Heart left ventricle (tissue), 16 donors: ENCODE data around the gene CCDC117. TPM values are rescaled to one million over a fixed set of nuclear protein-coding genes. Genes with fewer than 3 reads are reported as not detected.
A peak's percentile ranks its signal among the peaks of the same experiment; 100 is the strongest.

ENCODE experiments used
- ATAC-seq, 4 donors: fragments of 200-7000 bp; cut with Tn5 transposase; one replicate each; pipeline ENCODE4 v1.9.1; 2020 to 2022; ENCODE audit warnings: moderate library complexity in 4 of 4, mild to moderate bottlenecking in 3 of 4, moderate number of reproducible peaks in 1 of 4
- DNase-seq, 5 donors: peaks; one replicate each; pipeline ENCODE4 v3.0.0-alpha.2; 2020
- H3K27ac ChIP-seq, 12 donors: fragments of 200-600 bp; sonication (generic) in 4 of 12; one replicate each; pipeline versions ENCODE4 v1.5.0 to v1.8.0; 2016 to 2022; ENCODE audit warnings: mild to moderate bottlenecking in 2 of 12
- H3K27me3 ChIP-seq, 9 donors: fragments of 200-600 bp; sonication (generic) in 2 of 9; one replicate each; pipeline versions ENCODE4 v1.5.1 to v1.8.0; 2016 to 2022; ENCODE audit warnings: mild to moderate bottlenecking in 3 of 9
- H3K36me3 ChIP-seq, 9 donors: fragments of 200-600 bp; sonication (generic) in 2 of 9; one replicate each; pipeline versions ENCODE4 v1.5.0 to v1.8.0; 2018 to 2022; ENCODE audit warnings: mild to moderate bottlenecking in 2 of 9
- H3K4me1 ChIP-seq, 12 donors: fragments of 200-600 bp; sonication (generic) in 4 of 12; one replicate each; pipeline versions ENCODE4 v1.5.0 to v1.8.0; 2016 to 2022; ENCODE audit warnings: mild to moderate bottlenecking in 3 of 12
- H3K4me3 ChIP-seq, 12 donors: fragments of 200-600 bp; sonication (generic) in 4 of 12; one replicate each; pipeline versions ENCODE4 v1.5.0 to v1.8.0; 2017 to 2022; ENCODE audit warnings: mild to moderate bottlenecking in 9 of 12, moderate library complexity in 4 of 12
- H3K9me3 ChIP-seq, 12 donors: fragments of 200-600 bp; sonication (generic) in 4 of 12; one replicate each; pipeline versions ENCODE4 v1.5.0 to v1.8.0; 2016 to 2022; ENCODE audit warnings: mild to moderate bottlenecking in 1 of 12
- CTCF ChIP-seq, 12 donors: fragments of 200-600 bp; sonication (generic) in 4 of 12; IDR thresholded peaks; one replicate each; pipeline versions ENCODE4 v1.5.0 to v1.8.0; 2018 to 2022; ENCODE audit warnings: antibody characterized with exemption in 12 of 12, mild to moderate bottlenecking in 5 of 12
- POLR2A ChIP-seq, 2 donors: fragments of 450-650 bp; IDR thresholded peaks; one replicate each; pipeline ENCODE4 v1.6.1; 2017; ENCODE audit warnings: antibody characterized with exemption in 2 of 2, mild to moderate bottlenecking in 2 of 2, moderate library complexity in 2 of 2
- WGBS, 4 donors: extraction: QIAGEN DNeasy Blood & Tissue Kit in 2 of 4; methylation state at CpG; one replicate each; pipeline versions ENCODE4 v1.1.5 to v1.1.7; 2013 to 2018; 5-methylcytosine and 5-hydroxymethylcytosine counted together
- intact Hi-C, 10 donors: fragments of 100-400 bp; cut with DNase I; formaldehyde crosslinking; loops; one replicate each; pipeline versions ENCODE4 v1.11.1 to v1.14.2; 2022
- polyA plus RNA-seq, 2 donors: library from polyadenylated mRNA; stranded (reverse); fragments of 200-250 nt; gene quantifications; one replicate each; pipeline ENCODE4 v1.2.3, GENCODE V29; 2013
- total RNA-seq, 9 donors: library from RNA; depleted of rRNA in 2 of 9; stranded (reverse); fragments of >200 nt in 2 of 9; fragmentation: NEBNext Ultra II Directional in 3 of 9; extraction: Animal tissue kit (Norgen Biotek cat#: 25700) in 3 of 9; gene quantifications; one replicate each; pipeline versions ENCODE4 v1.1.0 to v1.2.4, GENCODE V29; 2016 to 2023
- donor health status: ischemic (EF 13 %, LVEDD 7.1; RV severe dilation, severe dysfunction).
- donor health status: healthy with polysubstance abuse.
- donor health status: DM: no; HTN: yes; CAD: no.
- donor health status: DM: no; HTN: no; CAD: no.
- donor health status: ischemic (EF 25% LVEDD 6.9; RV normal size, moderate dysfunction).
- donor health status: ischemic (EF 25% LVEDD 5.7; RV mildly dilated, moderate dysfunction).
- donor health status: healthy.
- donor health status: DM: yes; HTN: yes; CAD: no.
- donor health status: ischemic (EF 35%, LVEDD 5.7; RV mildly dilated, moderate dysfunction).
- donor health status: nonischemic (EF 11% LVEDD 7.7; RV severe dilation, severe dysfunction).
- donor health status: DM: yes; HTN: yes; CAD: no.
- donor health status: PGD.
- donor health status: ischemic (EF 29% LVEDD 5.4; RV normal size, mild dysfunction).
- donor health status: nonischemic (EF 23%, LVEDD 6.1; RV moderate dilation, normal function).

CCDC117 gene
- total and polyA plus RNA-seq, 11 donors = 6.9 to 16.6 (median 13.3) TPM

- peak overlapping the region in 7 of 12 donors; percentile 96 to 100 (median 99) for H3K27ac ChIP-seq
- no peaks in the 10 kb centered on the region for H3K27me3 ChIP-seq
- intact Hi-C loops = loop anchor here in 3 of 10 donors (1.0 to 5.0 kb wide), 3 partner anchors 31 to 86 kb away; partner anchors contain the start of gene CCDC117 (in 2 of the 3)
- peak overlapping the region; percentile 67 to 99 (median 83) for H3K4me3 ChIP-seq
- TF ChIP-seq CTCF (IDR thresholded peaks at IDR 0.05) (no peak), POLR2A (IDR thresholded peaks at IDR 0.05) (no peak)
- 6 to 10% (median 8%) methylated on average over 18 of the region's 18 CpGs for WGBS, 4 donors
- no peak for ATAC-seq
- H3K36me3 ChIP-seq = peaks cover 0 to 30% (median 26%) of the 10 kb centered on the region in 9 donors
- DNase-seq = no peak
- no peaks in the 10 kb centered on the region for H3K9me3 ChIP-seq
- peaks cover 0 to 17% (median 10%) of the 10 kb centered on the region in 12 donors for H3K4me1 ChIP-seq
These were observed 31.2 kb upstream of the CCDC117 start for GRCh38 chr22:28741200-28741784.

GRCh38 chr22:28741785-28742561, 30.5 kb upstream of the CCDC117 start, which contains the start of the genes CHEK2 and HSCB:
Gene CHEK2, minus strand, starts transcription at chr22:28741820. Its CDS starts 7,099 bp downstream, at chr22:28734721.
Gene HSCB, plus strand, starts transcription at chr22:28742039. Its CDS starts 57 bp downstream, at chr22:28742096.
- Histone ChIP-seq H3K27ac (peak within 1 kb of the TSS; percentile 95 to 100 (median 99)), H3K4me3 (peak within 1 kb of the TSS; percentile 67 to 99 (median 83)), H3K36me3 (peaks cover 0 to 37% (median 33%) of the 10 kb centered on the region in 9 donors), H3K4me1 (peaks cover 0 to 17% (median 10%) of the 10 kb centered on the region in 12 donors), H3K27me3 (no peaks in the 10 kb centered on the region), H3K9me3 (no peaks in the 10 kb centered on the region)
- peak; percentile 98 to 99 (median 99) for ATAC-seq
- peak; percentile 98 to 99 (median 99) for DNase-seq
- intact Hi-C loops = loop anchor here in 6 of 10 donors (1.0 to 5.0 kb wide), 6 partner anchors 30 to 85 kb away; partner anchors contain the start of genes CCDC117 (in 5 of the 6) and XBP1 (in 2 of the 6)
- TF ChIP-seq CTCF (IDR thresholded peaks at IDR 0.05) (peak in 4 of 12 donors; percentile 15 to 20 (median 16)), POLR2A (IDR thresholded peaks at IDR 0.05) (peak in 1 of 2 donors; percentile 65)
- 0 to 1% (median 0%) methylated on average over 41 to 54 of the region's 54 CpGs for WGBS, 4 donors

- TF ChIP-seq CTCF (IDR thresholded peaks at IDR 0.05) = no peak
- no peak for TF ChIP-seq POLR2A (IDR thresholded peaks at IDR 0.05)
- intact Hi-C loops = loop anchor here in 5 of 10 donors (1.0 to 5.0 kb wide), 6 partner anchors 30 to 85 kb away; partner anchors contain the start of genes CCDC117 (in 3 of the 5) and XBP1 (in 2 of the 5)
- H3K4me3 ChIP-seq = peak overlapping the region; percentile 67 to 99 (median 83)
These were observed 29.9 kb upstream of the CCDC117 start for GRCh38 chr22:28742562-28742962.

More at GRCh38 chr22:28742562-28742962, 29.9 kb upstream of the CCDC117 start:
- ATAC-seq (no peak), DNase-seq (no peak)
- 2 to 4% (median 3%) methylated on average over 10 of the region's 10 CpGs for WGBS, 4 donors
- Histone ChIP-seq H3K27me3 (no peaks in the 10 kb centered on the region), H3K36me3 (peaks cover 0 to 43% (median 39%) of the 10 kb centered on the region in 9 donors), H3K4me1 (peaks cover 0 to 17% (median 10%) of the 10 kb centered on the region in 12 donors), H3K9me3 (no peaks in the 10 kb centered on the region), H3K27ac (peak overlapping the region; percentile 95 to 100 (median 99))
